ENCODE results near the gene SFSWAP.

SFSWAP gene

GRCh38 chr12:131684015-131684725 is 26.7 kb upstream of the SFSWAP start:
- no peak for TF ChIP-seq CTCF (conservative IDR thresholded peaks at IDR 0.05; ENCODE audit: low read depth, low read length)
- H3K4me3 ChIP-seq (ENCODE audit: low read depth, low read length), result no peak overlapping the region
- DNase-seq (ENCODE audit: low read depth), result no peak

GRCh38 chr12:131687346-131688125 is 23.4 kb upstream of the SFSWAP start:
- DNase-seq (ENCODE audit: low read depth), result no peak
- TF ChIP-seq CTCF (conservative IDR thresholded peaks at IDR 0.05; ENCODE audit: low read depth, low read length), result no peak
- H3K4me3 ChIP-seq (ENCODE audit: low read depth, low read length), result no peak overlapping the region

- no peak for TF ChIP-seq CTCF (conservative IDR thresholded peaks at IDR 0.05; ENCODE audit: low read depth, low read length)
- no peak overlapping the region for H3K4me3 ChIP-seq (ENCODE audit: low read depth, low read length)
- no peak for DNase-seq (ENCODE audit: low read depth)
Observed at GRCh38 chr12:131688131-131688844, 22.6 kb upstream of the SFSWAP start.

GRCh38 chr12:131688845-131689154 is 22.1 kb upstream of the SFSWAP start:
- no peak for TF ChIP-seq CTCF (conservative IDR thresholded peaks at IDR 0.05; ENCODE audit: low read depth, low read length)
- no peak for DNase-seq (ENCODE audit: low read depth)
- no peak overlapping the region for H3K4me3 ChIP-seq (ENCODE audit: low read depth, low read length)

GRCh38 chr12:131690320-131690719 is 20.6 kb upstream of the SFSWAP start:
- TF ChIP-seq CTCF (conservative IDR thresholded peaks at IDR 0.05; ENCODE audit: low read depth, low read length), result no peak
- DNase-seq (ENCODE audit: low read depth), result no peak
- no peak overlapping the region for H3K4me3 ChIP-seq (ENCODE audit: low read depth, low read length)

- TF ChIP-seq CTCF (conservative IDR thresholded peaks at IDR 0.05; ENCODE audit: low read depth, low read length), result no peak
- H3K4me3 ChIP-seq (ENCODE audit: low read depth, low read length), result no peak overlapping the region
- DNase-seq (ENCODE audit: low read depth), result no peak
Observed at GRCh38 chr12:131692431-131692830, 18.5 kb upstream of the SFSWAP start.
